Ovary (tissue), 3 donors: Measurements from ENCODE around the gene SNX27.

Experiments
- EP300 ChIP-seq: sonication (generic); formaldehyde crosslinking; IDR thresholded peaks from one replicate; pipeline ENCODE4 v1.6.1; 2017; ENCODE audit warnings: antibody characterized with exemption
- POLR2A ChIP-seq: fragments of 450-650 bp; IDR thresholded peaks from one replicate; pipeline ENCODE4 v1.6.1; 2017; ENCODE audit warnings: antibody characterized with exemption, mild to moderate bottlenecking, moderate library complexity
- TF ChIP-seq, protein P1 (sequence below), 3 donors: fragments of 450-650 bp in 2 of 3; fragments of 200-600 bp in 1 of 3; IDR thresholded peaks; one replicate each; pipeline versions ENCODE4 v1.5.1 to v1.8.0; 2016 to 2022; ENCODE audit warnings: antibody characterized with exemption in 3 of 3, mild to moderate bottlenecking in 1 of 3
- donor health status: DM: no; HTN: no; CAD: no.

DNA sequence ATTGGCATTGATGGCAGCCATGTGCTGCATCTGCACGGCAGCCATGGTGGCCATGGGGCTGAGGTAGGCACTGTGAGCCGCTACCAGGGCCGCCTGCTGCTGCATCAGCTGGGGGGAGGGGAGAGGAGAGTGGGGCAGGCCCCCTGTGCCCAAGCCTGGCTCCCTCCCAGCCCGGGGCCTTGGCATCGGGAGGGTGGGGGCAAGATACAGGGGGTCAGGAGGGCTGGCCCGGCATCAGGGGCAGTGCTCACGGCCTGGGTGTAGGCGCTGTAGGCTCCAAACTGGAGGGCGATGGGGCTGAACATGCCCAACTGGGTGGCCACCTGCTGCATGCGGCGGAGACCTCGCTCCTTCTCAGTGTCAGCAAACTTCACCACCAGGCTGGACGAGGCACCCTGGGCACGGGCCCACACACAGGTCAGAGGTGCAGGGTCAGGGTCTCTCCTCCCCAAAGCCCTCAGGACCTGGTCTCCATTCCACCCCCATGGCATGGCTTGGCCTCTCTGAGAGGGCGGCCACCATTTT lies 95.8 kb downstream of the SNX27 start:
- TF ChIP-seq, protein P1, sequence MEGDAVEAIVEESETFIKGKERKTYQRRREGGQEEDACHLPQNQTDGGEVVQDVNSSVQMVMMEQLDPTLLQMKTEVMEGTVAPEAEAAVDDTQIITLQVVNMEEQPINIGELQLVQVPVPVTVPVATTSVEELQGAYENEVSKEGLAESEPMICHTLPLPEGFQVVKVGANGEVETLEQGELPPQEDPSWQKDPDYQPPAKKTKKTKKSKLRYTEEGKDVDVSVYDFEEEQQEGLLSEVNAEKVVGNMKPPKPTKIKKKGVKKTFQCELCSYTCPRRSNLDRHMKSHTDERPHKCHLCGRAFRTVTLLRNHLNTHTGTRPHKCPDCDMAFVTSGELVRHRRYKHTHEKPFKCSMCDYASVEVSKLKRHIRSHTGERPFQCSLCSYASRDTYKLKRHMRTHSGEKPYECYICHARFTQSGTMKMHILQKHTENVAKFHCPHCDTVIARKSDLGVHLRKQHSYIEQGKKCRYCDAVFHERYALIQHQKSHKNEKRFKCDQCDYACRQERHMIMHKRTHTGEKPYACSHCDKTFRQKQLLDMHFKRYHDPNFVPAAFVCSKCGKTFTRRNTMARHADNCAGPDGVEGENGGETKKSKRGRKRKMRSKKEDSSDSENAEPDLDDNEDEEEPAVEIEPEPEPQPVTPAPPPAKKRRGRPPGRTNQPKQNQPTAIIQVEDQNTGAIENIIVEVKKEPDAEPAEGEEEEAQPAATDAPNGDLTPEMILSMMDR (IDR thresholded peaks at IDR 0.05) = no peak
- TF ChIP-seq POLR2A (no peak), EP300 (no peak)
